ENCODE results near the gene CADM1.

CADM1 gene

DNA sequence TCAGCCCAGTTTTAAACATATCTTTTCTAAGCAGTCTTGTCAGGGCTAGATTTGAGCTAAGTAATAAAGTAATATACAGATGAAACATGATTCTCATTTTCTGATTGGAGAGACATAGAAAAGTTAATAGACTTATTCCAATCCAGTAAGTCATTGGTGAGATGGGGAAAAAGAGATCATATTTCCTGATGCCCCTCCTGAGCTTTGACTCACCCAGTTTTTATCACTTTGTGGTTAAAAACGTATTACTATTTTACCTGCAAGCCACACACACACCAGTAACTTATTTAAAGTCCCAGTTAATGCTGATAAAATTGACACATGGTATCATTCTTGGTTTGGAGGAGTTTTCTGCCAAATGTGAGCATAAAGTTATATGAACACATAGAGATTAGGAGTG, 306.8 kb downstream of the CADM1 start:
- no peak for TF ChIP-seq CTCF (IDR thresholded peaks at IDR 0.05)
- Histone ChIP-seq H3K36me3 (no peaks in the 10 kb centered on the region), H3K27ac (no peak overlapping the region), H3K9me3 (no peaks in the 10 kb centered on the region), H3K27me3 (no peaks in the 10 kb centered on the region), H3K4me1 (ENCODE audit: control insufficient read depth in 1 of 2, insufficient read depth in 1 of 2, low read depth in 1 of 2, low read length in 1 of 2) (no peaks in the 10 kb centered on the region), H3K4me3 (ENCODE audit: low read depth in 1 of 2, low read length in 1 of 2) (no peak overlapping the region)

DNA sequence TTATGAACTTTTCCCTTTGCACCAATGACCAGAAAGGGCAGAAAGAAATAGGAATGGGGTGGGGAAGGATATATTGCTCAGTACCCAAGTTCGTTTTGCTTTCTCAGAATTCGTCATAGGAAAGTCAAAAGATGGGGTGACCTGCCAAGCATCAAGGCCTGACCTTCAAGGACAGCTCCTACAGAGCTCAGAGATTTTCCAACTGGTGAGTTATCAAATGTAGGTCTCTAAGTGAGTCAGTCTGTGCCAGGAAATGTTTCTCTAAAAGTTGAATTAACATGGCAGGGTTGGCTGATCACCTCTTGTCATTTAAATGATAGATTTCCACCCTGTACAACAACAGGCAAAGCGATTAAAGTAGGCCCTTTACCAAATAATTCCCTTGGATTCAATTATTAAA, 307.2 kb downstream of the CADM1 start:
- Histone ChIP-seq H3K27ac (no peak overlapping the region), H3K27me3 (no peaks in the 10 kb centered on the region), H3K4me1 (ENCODE audit: control insufficient read depth in 1 of 2, insufficient read depth in 1 of 2, low read depth in 1 of 2, low read length in 1 of 2) (no peaks in the 10 kb centered on the region), H3K4me3 (ENCODE audit: low read depth in 1 of 2, low read length in 1 of 2) (no peak overlapping the region), H3K9me3 (no peaks in the 10 kb centered on the region), H3K36me3 (no peaks in the 10 kb centered on the region)
- no peak for TF ChIP-seq CTCF (IDR thresholded peaks at IDR 0.05)

GRCh38 chr11:115194802-115195110, 309.5 kb downstream of the CADM1 start:
- no peaks in the 10 kb centered on the region for H3K27me3 ChIP-seq
- H3K27ac ChIP-seq: no peak overlapping the region
- no peaks in the 10 kb centered on the region for H3K36me3 ChIP-seq
- no peak overlapping the region for H3K4me3 ChIP-seq (ENCODE audit: low read depth in 1 of 2, low read length in 1 of 2)
- H3K9me3 ChIP-seq: no peaks in the 10 kb centered on the region
- no peak for TF ChIP-seq CTCF (IDR thresholded peaks at IDR 0.05)
- H3K4me1 ChIP-seq (ENCODE audit: control insufficient read depth in 1 of 2, insufficient read depth in 1 of 2, low read depth in 1 of 2, low read length in 1 of 2): no peaks in the 10 kb centered on the region

DNA sequence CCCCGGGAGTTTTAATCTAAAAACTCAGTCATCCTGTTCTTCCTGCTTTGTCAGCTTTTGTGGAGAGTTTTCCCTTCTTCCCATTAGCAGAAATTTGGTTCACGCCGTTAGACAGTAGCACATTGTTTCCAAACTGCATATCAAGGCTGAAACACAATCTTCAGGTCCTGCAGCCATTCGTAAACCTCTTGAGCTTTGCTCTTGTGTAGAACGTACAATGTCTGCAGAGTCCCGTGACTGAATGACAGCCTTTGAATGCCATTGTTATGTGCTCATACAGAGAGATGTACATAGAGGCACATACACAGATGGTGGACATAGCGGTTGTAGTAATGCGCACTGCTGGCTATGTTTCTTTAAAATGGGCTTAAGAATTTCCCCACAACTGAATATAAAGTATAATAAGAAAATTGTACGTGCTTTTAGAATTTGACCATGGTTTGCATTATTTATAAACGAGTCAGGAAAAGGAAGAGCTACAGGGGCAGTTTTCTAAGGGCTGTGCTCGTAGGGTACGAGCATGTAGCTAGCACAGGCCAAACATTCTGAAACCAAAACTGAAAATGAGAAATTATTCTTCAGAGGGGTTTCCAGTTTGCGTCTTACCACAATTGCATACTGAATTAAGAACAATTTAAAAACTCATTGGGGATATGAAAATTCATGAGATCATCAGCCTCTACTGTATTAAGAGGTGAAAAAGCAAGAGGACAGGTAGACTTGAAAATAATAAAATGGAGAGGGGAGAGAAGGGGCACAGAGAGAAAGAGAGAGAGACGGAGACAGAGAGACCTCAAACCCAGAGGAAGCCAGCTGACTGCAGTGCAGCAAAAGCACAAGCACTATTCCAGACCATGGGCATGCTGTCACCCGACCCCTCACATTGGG, 310.1 kb downstream of the CADM1 start:
- Histone ChIP-seq H3K36me3 (no peaks in the 10 kb centered on the region), H3K27ac (no peak overlapping the region), H3K9me3 (no peaks in the 10 kb centered on the region), H3K4me1 (ENCODE audit: control insufficient read depth in 1 of 2, insufficient read depth in 1 of 2, low read depth in 1 of 2, low read length in 1 of 2) (no peaks in the 10 kb centered on the region), H3K27me3 (no peaks in the 10 kb centered on the region), H3K4me3 (ENCODE audit: low read depth in 1 of 2, low read length in 1 of 2) (no peak overlapping the region)
- TF ChIP-seq CTCF (IDR thresholded peaks at IDR 0.05): no peak

DNA sequence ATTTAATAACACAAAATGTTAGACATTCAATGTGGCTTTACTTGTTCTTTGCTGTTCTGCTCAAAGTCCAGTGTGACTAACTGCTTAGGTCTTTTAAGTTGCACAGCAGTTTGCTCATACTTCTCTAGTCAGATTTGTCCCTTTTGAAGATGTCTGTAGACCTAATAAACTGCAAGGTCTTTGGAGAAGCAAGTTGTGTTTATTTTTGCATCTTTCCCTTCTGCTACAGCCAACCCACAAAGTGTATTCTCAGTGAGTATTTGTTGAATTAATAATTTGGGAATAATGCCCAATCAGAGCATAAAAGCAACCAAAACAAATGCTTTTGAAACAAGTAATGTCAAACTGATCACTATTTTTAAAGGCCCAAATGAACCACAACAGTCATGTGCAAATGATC, 312.5 kb downstream of the CADM1 start:
- Histone ChIP-seq H3K4me3 (ENCODE audit: low read depth in 1 of 2, low read length in 1 of 2) (no peak overlapping the region), H3K27me3 (no peaks in the 10 kb centered on the region), H3K4me1 (ENCODE audit: control insufficient read depth in 1 of 2, insufficient read depth in 1 of 2, low read depth in 1 of 2, low read length in 1 of 2) (no peaks in the 10 kb centered on the region), H3K9me3 (no peaks in the 10 kb centered on the region), H3K36me3 (no peaks in the 10 kb centered on the region), H3K27ac (no peak overlapping the region)
- no peak for TF ChIP-seq CTCF (IDR thresholded peaks at IDR 0.05)
